A549 (cell line): ENCODE data around the gene LSR. TPM values are rescaled to one million over a fixed set of nuclear protein-coding genes. Genes with fewer than 3 reads are reported as not detected.

Source experiments
- ATAC-seq, 2 experiments: fragments of 200-7000 bp in 1 of 2; fragments of >200 bp in 1 of 2; cut with Nextera tagmentation in 1 of 2; cut with Tn5 transposase in 1 of 2; 3 replicates each; pipeline versions ENCODE4 v1.8.0 to v1.9.1; 2018 to 2020; ENCODE audit warnings: mild to moderate bottlenecking in 1 of 2, moderate library complexity in 1 of 2
- CTCF ChIA-PET: fragments of 300-600 bp; sonication (Branson Sonifier 250); formaldehyde crosslinking; extraction: SDS; loops from one replicate; lab custom pipeline; 2021; ENCODE audit warnings: antibody characterized with exemption, inconsistent platforms; lab: Yijun Ruan, JAX
- POLR2A ChIA-PET: fragments of 350-600 bp; formaldehyde crosslinking; extraction: SDS; loops from one replicate; lab custom pipeline; 2021; ENCODE audit warnings: antibody characterized with exemption, inconsistent platforms; lab: Yijun Ruan, JAX
- DNase-seq, 2 experiments: peaks; one replicate each; pipeline versions ENCODE4 v3.0.0 to v3.0.0-alpha.2; 2011 to 2016; ENCODE audit warnings: low read depth in 1 of 2, low spot score in 1 of 2
- FAIRE-seq: peaks from 2 replicates; lab custom pipeline; 2011; peaks lifted over from hg19 to GRCh38; lab: Jason Lieb, UNC
- H3K27ac ChIP-seq, 2 experiments: fragments of >200 bp; sonication (Bioruptor Twin); formaldehyde crosslinking; 3 replicates each; pipeline ENCODE4 v1.5.1; 2016 to 2017
- H3K4me1 ChIP-seq: fragments of >200 bp; sonication (Bioruptor Twin); formaldehyde crosslinking; 3 replicates; pipeline ENCODE4 v1.6.1; 2016
- H3K4me2 ChIP-seq: fragments of >200 bp; sonication (Bioruptor Twin); formaldehyde crosslinking; 3 replicates; pipeline ENCODE4 v1.6.1; 2016
- H3K4me3 ChIP-seq: fragments of >200 bp; sonication (Bioruptor Twin); formaldehyde crosslinking; 3 replicates; pipeline ENCODE4 v1.5.1; 2016
- H3K9me3 ChIP-seq: fragments of >200 bp; sonication (Bioruptor Twin); formaldehyde crosslinking; 3 replicates; pipeline ENCODE4 v1.6.1; 2016
- BCL3 ChIP-seq: fragments of >200 bp; sonication (Bioruptor Twin); formaldehyde crosslinking; IDR thresholded peaks from 3 replicates; pipeline ENCODE4 v1.6.1; 2016
- CBX8 ChIP-seq: fragments of 200-600 bp; sonication (generic); IDR thresholded peaks from 2 replicates; pipeline ENCODE4 v1.6.1; 2016
- CEBPB ChIP-seq, 2 experiments: fragments of >200 bp in 1 of 2; sonication (Bioruptor Twin) in 1 of 2; formaldehyde crosslinking in 1 of 2; IDR thresholded peaks; 2 replicates each; pipeline ENCODE4 v1.6.1; 2012 to 2016
- CHD2 ChIP-seq: fragments of 150-350 bp; IDR thresholded peaks from 2 replicates; pipeline ENCODE4 v1.6.1; 2014; ENCODE audit warnings: low read length; ENCODE audit not compliant: partially characterized antibody
- EHF ChIP-seq: fragments of 250-450 bp; sonication (Bioruptor Pico); IDR thresholded peaks from 2 replicates; pipeline ENCODE4 v1.5.0; 2020; ENCODE audit warnings: mild to moderate bottlenecking
- EHMT2 ChIP-seq: fragments of 200-600 bp; sonication (generic); IDR thresholded peaks from 2 replicates; pipeline ENCODE4 v1.6.1; 2016; ENCODE audit warnings: antibody characterized with exemption, low read depth, mild to moderate bottlenecking, moderate library complexity
- GATA3 ChIP-seq: IDR thresholded peaks from 2 replicates; pipeline ENCODE4 v1.6.1; 2012; ENCODE audit warnings: borderline replicate concordance
- HDAC2 ChIP-seq: fragments of 200-600 bp; sonication (generic); IDR thresholded peaks from 2 replicates; pipeline ENCODE4 v1.6.1; 2016
- HEYL ChIP-seq: fragments of 250-450 bp; sonication (Bioruptor Pico); IDR thresholded peaks from 2 replicates; pipeline ENCODE4 v1.8.0; 2021; ENCODE audit warnings: mild to moderate bottlenecking, moderate library complexity
- HOXA7 ChIP-seq: fragments of 250-450 bp; sonication (Bioruptor Pico); IDR thresholded peaks from 2 replicates; pipeline ENCODE4 v1.5.0; 2020; ENCODE audit warnings: mild to moderate bottlenecking, moderate library complexity
- HOXB13 ChIP-seq: fragments of 250-450 bp; sonication (Bioruptor Pico); IDR thresholded peaks from 2 replicates; pipeline ENCODE4 v1.5.0; 2020; ENCODE audit warnings: low read depth, mild to moderate bottlenecking, moderate library complexity
- HOXB5 ChIP-seq: fragments of 250-450 bp; sonication (Bioruptor Pico); IDR thresholded peaks from 2 replicates; pipeline ENCODE4 v1.5.0; 2020; ENCODE audit warnings: mild to moderate bottlenecking, moderate library complexity
- JUNB ChIP-seq: fragments of >200 bp; sonication (Bioruptor Twin); formaldehyde crosslinking; IDR thresholded peaks from 2 replicates; pipeline ENCODE4 v1.6.1; 2016
- MAFK ChIP-seq: fragments of 450-650 bp; IDR thresholded peaks from 2 replicates; pipeline ENCODE4 v1.6.1; 2014; ENCODE audit not compliant: partially characterized antibody
- MAZ ChIP-seq: fragments of 150-350 bp; IDR thresholded peaks from 2 replicates; pipeline ENCODE4 v1.6.1; 2014; ENCODE audit warnings: antibody characterized with exemption, low read depth, low read length, borderline replicate concordance
- NFE2L2 ChIP-seq: fragments of 150-350 bp; conservative IDR thresholded peaks from 2 replicates; pipeline ENCODE4 v1.6.1; 2014; ENCODE audit warnings: low read length
- NPAS2 ChIP-seq: fragments of 250-450 bp; sonication (Bioruptor Pico); IDR thresholded peaks from 2 replicates; pipeline ENCODE4 v1.8.0; 2022; ENCODE audit warnings: mild to moderate bottlenecking, moderate library complexity, borderline replicate concordance
- PHF8 ChIP-seq: fragments of 200-600 bp; sonication (generic); IDR thresholded peaks from 2 replicates; pipeline ENCODE4 v1.6.1; 2016; ENCODE audit warnings: low read depth, mild to moderate bottlenecking, antibody characterized with exemption, moderate library complexity, borderline replicate concordance
- POLR2A ChIP-seq: IDR thresholded peaks from 2 replicates; pipeline ENCODE4 v1.6.1; 2012; ENCODE audit warnings: mild to moderate bottlenecking, low read length
- POLR2AphosphoS2 ChIP-seq: conservative IDR thresholded peaks from 2 replicates; pipeline ENCODE4 v1.6.1; 2012; ENCODE audit warnings: low read length, improper control_type of control experiment, inconsistent platforms
- RAD21 ChIP-seq, 2 experiments: fragments of >200 bp in 1 of 2; sonication (Bioruptor Twin) in 1 of 2; formaldehyde crosslinking in 1 of 2; IDR thresholded peaks in 1 of 2; conservative IDR thresholded peaks in 1 of 2; 2 replicates in 1 of 2; 3 replicates in 1 of 2; pipeline ENCODE4 v1.6.1; 2012 to 2018; ENCODE audit warnings: inconsistent platforms in 1 of 2
- SMC3 ChIP-seq: fragments of >200 bp; sonication (Bioruptor Twin); formaldehyde crosslinking; IDR thresholded peaks from 3 replicates; pipeline ENCODE4 v1.6.1; 2018; ENCODE audit warnings: inconsistent platforms
- SREBF2 ChIP-seq: fragments of 450-650 bp; IDR thresholded peaks from 2 replicates; pipeline ENCODE4 v1.6.1; 2014; ENCODE audit warnings: mild to moderate bottlenecking, moderate library complexity
- USF2 ChIP-seq: fragments of 450-650 bp; IDR thresholded peaks from 2 replicates; pipeline ENCODE4 v1.6.1; 2014; ENCODE audit warnings: antibody characterized with exemption
- ZNF302 ChIP-seq: fragments of 250-450 bp; sonication (Bioruptor Pico); IDR thresholded peaks from 2 replicates; pipeline ENCODE4 v1.9.0; 2021; ENCODE audit warnings: inconsistent platforms, mild to moderate bottlenecking, moderate library complexity
- WGBS: methylation state at CpG from one replicate; pipeline ENCODE4 v1.1.6; 2017; ENCODE audit errors: missing lambda C conversion rate; 5-methylcytosine and 5-hydroxymethylcytosine counted together
- polyA plus RNA-seq, 4 experiments: library from polyadenylated mRNA; depleted of rRNA in 3 of 4; stranded (reverse); fragments of >200 nt; fragmentation: RNase III in 1 of 4; extraction: RNeasy Plus Mini Kit Qiagen cat#74134 plus additional on column Dnase treatment in 1 of 4; gene quantifications; 2 replicates in 3 of 4; 3 replicates in 1 of 4; pipeline ENCODE4 v1.2.3, GENCODE V29; 2011 to 2017

LSR gene
- polyA plus RNA-seq, 2 of the 4 experiments (the other 2 are of a cell fraction): 2.1 to 3.6 TPM

- Histone ChIP-seq H3K9me3 (0 out of 3 replicates have a peak, but pooled peaks cover 2% of the 10 kb centered on the region), H3K4me2 (no peak overlapping the region), H3K4me3 (no peak overlapping the region), H3K27ac (no peak overlapping the region), H3K4me1 (no peaks in the 10 kb centered on the region)
- no peak for TF ChIP-seq CHD2
- no peak for TF ChIP-seq MAZ
- TF ChIP-seq MAFK: no peak
- TF ChIP-seq HOXB13 (CRISPR knock-in tag): no peak
- TF ChIP-seq HEYL (CRISPR knock-in tag): no peak
- no peak for TF ChIP-seq EHF
- TF ChIP-seq HDAC2: no peak
- TF ChIP-seq ZNF302: no peak
- no peak for TF ChIP-seq EHMT2
- no peak for TF ChIP-seq JUNB
- ATAC-seq: no peak
- DNase-seq: no peak
- ChIA-PET CTCF (interaction anchor here (1.5 to 1.8 kb wide), 2 partner anchors 13 to 53 kb away, joined by 5 read pairs; no protein-coding TSS in a partner anchor), POLR2A (no interaction called here)
- FAIRE-seq: no peak
- WGBS: 90% methylated on average over 10 of the region's 10 CpGs
These were observed 51.5 kb downstream of the LSR start for GRCh38 chr19:35300339-35300649.

- Histone ChIP-seq H3K4me1 (0 out of 3 replicates have a peak, but pooled peaks cover 2% of the 10 kb centered on the region), H3K27ac (no peak overlapping the region), H3K4me2 (no peak overlapping the region), H3K4me3 (no peak overlapping the region), H3K9me3 (0 out of 3 replicates have a peak, but pooled peaks cover 2% of the 10 kb centered on the region)
- WGBS: 49% methylated on average over 2 of the region's 2 CpGs
- POLR2A ChIA-PET: interaction anchor here (0.6 kb wide), 1 partner anchor 344 kb away, joined by 6 read pairs; no protein-coding TSS in a partner anchor
- DNase-seq (no peak), FAIRE-seq (no peak), ATAC-seq (no peak)
- TF ChIP-seq SREBF2 (no peak), GATA3 (no peak)
- CTCF ChIA-PET: interaction anchor here (0.6 to 1.8 kb wide), 5 partner anchors 15 to 54 kb away, joined by 3 to 5 read pairs (median 4); no protein-coding TSS in a partner anchor
These were observed 53.2 kb downstream of the LSR start for GRCh38 chr19:35301961-35302360.

GRCh38 chr19:35302446-35302845 lies 53.6 kb downstream of the LSR start:
- Histone ChIP-seq H3K4me3 (no peak overlapping the region), H3K9me3 (0 out of 3 replicates have a peak, but pooled peaks cover 2% of the 10 kb centered on the region), H3K4me1 (0 out of 3 replicates have a peak, but pooled peaks cover 2% of the 10 kb centered on the region), H3K27ac (no peak overlapping the region), H3K4me2 (no peak overlapping the region)
- 41% methylated on average over 16 of the region's 16 CpGs for WGBS
- TF ChIP-seq EHMT2 (no peak), POLR2A (no peak), POLR2AphosphoS2 (no peak), RAD21 (conservative IDR thresholded peaks at IDR 0.05 in 1 of 2, IDR thresholded peaks at IDR 0.05 in 1 of 2) (no peak), HDAC2 (no peak), HOXA7 (CRISPR knock-in tag) (no peak), CEBPB (IDR thresholded peaks at IDR 0.05) (no peak), NPAS2 (CRISPR knock-in tag) (no peak), PHF8 (no peak), HEYL (CRISPR knock-in tag) (no peak), USF2 (no peak)
- peak; percentile 15 to 20; a peak in 3 of 6 replicates for ATAC-seq
- POLR2A ChIA-PET: interaction anchor here (0.6 kb wide), 1 partner anchor 343 kb away, joined by 6 read pairs; no protein-coding TSS in a partner anchor
- DNase-seq: no peak
- FAIRE-seq: no peak
- CTCF ChIA-PET: interaction anchor here (1.4 to 1.7 kb wide), 2 partner anchors 21 kb away, joined by 4 read pairs; no protein-coding TSS in a partner anchor

GRCh38 chr19:35303357-35303915 lies 54.6 kb downstream of the LSR start:
- H3K9me3 ChIP-seq: 0 out of 3 replicates have a peak, but pooled peaks cover 2% of the 10 kb centered on the region
- 52% methylated on average over 6 of the region's 6 CpGs for WGBS
- ChIA-PET CTCF (interaction anchor here (1.0 to 1.9 kb wide), 2 partner anchors 13 to 34 kb away, joined by 3 to 9 read pairs; partner anchors contain the start of gene USF2), POLR2A (interaction anchor here (0.5 kb wide), 1 partner anchor 35 kb away, joined by 3 read pairs; no protein-coding TSS in a partner anchor)
- no peak; a peak in 1 of 6 replicates for ATAC-seq
- 0 out of 3 replicates have a peak, but pooled peaks cover 2% of the 10 kb centered on the region for H3K4me1 ChIP-seq
- H3K27ac ChIP-seq: no peak overlapping the region
- no peak for FAIRE-seq
- no peak for DNase-seq
- no peak overlapping the region for H3K4me2 ChIP-seq
- TF ChIP-seq NFE2L2: no peak
- no peak for TF ChIP-seq CBX8
- no peak for TF ChIP-seq RAD21 (conservative IDR thresholded peaks at IDR 0.05 in 1 of 2, IDR thresholded peaks at IDR 0.05 in 1 of 2)
- TF ChIP-seq SMC3: no peak
- TF ChIP-seq BCL3: no peak
- no peak for TF ChIP-seq HOXB5 (CRISPR knock-in tag)
- TF ChIP-seq JUNB: no peak
- no peak for TF ChIP-seq HEYL (CRISPR knock-in tag)
- H3K4me3 ChIP-seq: no peak overlapping the region
